ENCODE results near the gene JADE2. TPM values are rescaled to one million over a fixed set of nuclear protein-coding genes. Genes with fewer than 3 reads are reported as not detected.

JADE2 gene
- total and polyA plus RNA-seq, 2 of the 8 experiments (the other 6 are each of a cell fraction or from before 2014, with no cell fraction given): 19.2 to 55.8 TPM

- TF ChIP-seq CTCF (IDR thresholded peaks at IDR 0.05; ENCODE audit: control extremely low read depth in 1 of 3, insufficient read depth in 1 of 3, low read depth in 1 of 3, low read length in 3 of 3): no peak
- peak in 1 of 2 experiments; percentile 89; a peak in 1 of 3 replicates for TF ChIP-seq EP300 (IDR thresholded peaks at IDR 0.05; ENCODE audit: borderline replicate concordance in 1 of 2, low read depth in 2 of 2, low read length in 2 of 2)
- TF ChIP-seq SRF (IDR thresholded peaks at IDR 0.05; ENCODE audit: low read depth, low read length): peak; percentile 75
- peak in 1 of 2 experiments; percentile 21; a peak in 1 of 3 replicates for TF ChIP-seq POLR2A (IDR thresholded peaks at IDR 0.05; ENCODE audit: control extremely low read depth in 1 of 2, low read depth in 2 of 2, low read length in 2 of 2)
- TF ChIP-seq HDAC2 (IDR thresholded peaks at IDR 0.05; ENCODE audit: borderline replicate concordance in 1 of 2, low read depth in 2 of 2, low read length in 2 of 2): 0 out of 4 replicates have a peak, but pooled peaks of 1 of the 2 experiments have one; percentile 74
- no peak for TF ChIP-seq RNF2 (IDR thresholded peaks at IDR 0.05; ENCODE audit: borderline replicate concordance, low read depth, low read length, missing control alignments, poor library complexity, severe bottlenecking)
- no peak for TF ChIP-seq GABPA (IDR thresholded peaks at IDR 0.05; ENCODE audit: borderline replicate concordance, insufficient read depth, low read length)
- TF ChIP-seq SIX5 (IDR thresholded peaks at IDR 0.05; ENCODE audit: low read depth, low read length): peak; percentile 70
- 0 out of 2 replicates have a peak, but pooled peaks have one; percentile 44 for TF ChIP-seq TAF1 (IDR thresholded peaks at IDR 0.05; ENCODE audit: low read depth, low read length)
- TF ChIP-seq TAF7 (optimal IDR thresholded peaks at IDR 0.05; ENCODE audit: borderline replicate concordance, low read depth, low read length): no peak
- peak; percentile 65; the same call in 1 of the 2 replicates for TF ChIP-seq TEAD4 (IDR thresholded peaks at IDR 0.05; ENCODE audit: low read depth, low read length)
- no peak for TF ChIP-seq SP4 (IDR thresholded peaks at IDR 0.05; ENCODE audit: low read length)
- no peak for TF ChIP-seq BRCA1 (IDR thresholded peaks at IDR 0.05; ENCODE audit: low read depth, low read length)
- no peak for TF ChIP-seq POU5F1 (IDR thresholded peaks at IDR 0.05; ENCODE audit: low read depth, low read length)
- peak; percentile 55; the same call in 1 of the 2 replicates for TF ChIP-seq ATF2 (IDR thresholded peaks at IDR 0.05; ENCODE audit: low read length)
- TF ChIP-seq SP1 (IDR thresholded peaks at IDR 0.05; ENCODE audit: low read depth, low read length): peak; percentile 59
- TF ChIP-seq RXRA (IDR thresholded peaks at IDR 0.05; ENCODE audit: insufficient read depth, low read depth, low read length): 0 out of 2 replicates have a peak, but pooled peaks have one; percentile 53
Observed at GRCh38 chr5:134592141-134592746, 66.8 kb downstream of the JADE2 start (continued).

Data from H1 (cell line).